NCI-H69 (cell line): ENCODE results near the gene CACNA2D1.

ENCODE experiments used
- DNase-seq: peaks from one replicate; lab custom pipeline; 2025; lab: John Stamatoyannopoulos, UW

CACNA2D1 gene

GRCh38 chr7:82114237-82114636 lies 329.3 kb downstream of the CACNA2D1 start:
- DNase-seq: peak; percentile 83

DNA sequence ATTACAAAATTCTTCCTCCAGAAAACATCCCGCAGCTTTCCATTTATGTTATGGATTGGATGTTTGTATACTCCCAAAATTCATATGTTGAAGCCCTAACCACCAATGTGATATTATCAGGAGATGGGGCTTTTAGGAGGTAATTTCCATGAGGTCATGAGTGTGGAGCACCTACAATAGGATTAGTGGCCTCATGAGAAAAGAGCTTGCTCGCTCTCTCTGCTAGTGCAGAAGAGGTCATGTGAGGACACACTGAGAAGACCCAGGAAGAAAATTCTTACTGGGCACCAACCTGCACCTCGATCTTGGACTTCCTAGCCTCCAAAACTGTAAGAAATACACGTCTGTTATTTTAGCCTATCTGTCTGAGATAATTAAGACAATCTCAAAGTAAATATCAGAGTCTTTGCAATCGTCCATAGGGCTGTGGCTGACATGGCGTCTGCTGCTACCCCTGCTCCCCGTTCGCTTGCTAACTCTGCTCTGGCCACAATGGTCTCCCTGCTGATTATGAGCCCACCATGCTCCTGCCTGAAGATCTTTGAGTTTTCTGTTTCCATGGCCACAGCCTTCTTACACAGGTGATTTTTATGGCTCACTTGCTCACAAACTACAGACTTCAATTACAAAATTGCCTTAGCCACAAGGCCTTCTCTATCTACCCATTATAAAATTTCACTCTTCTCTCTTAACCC lies 333.3 kb downstream of the CACNA2D1 start:
- DNase-seq: peak; percentile 94

- DNase-seq: peak; percentile 43
Measured at GRCh38 chr7:82109288-82109687, 334.3 kb downstream of the CACNA2D1 start.

DNA sequence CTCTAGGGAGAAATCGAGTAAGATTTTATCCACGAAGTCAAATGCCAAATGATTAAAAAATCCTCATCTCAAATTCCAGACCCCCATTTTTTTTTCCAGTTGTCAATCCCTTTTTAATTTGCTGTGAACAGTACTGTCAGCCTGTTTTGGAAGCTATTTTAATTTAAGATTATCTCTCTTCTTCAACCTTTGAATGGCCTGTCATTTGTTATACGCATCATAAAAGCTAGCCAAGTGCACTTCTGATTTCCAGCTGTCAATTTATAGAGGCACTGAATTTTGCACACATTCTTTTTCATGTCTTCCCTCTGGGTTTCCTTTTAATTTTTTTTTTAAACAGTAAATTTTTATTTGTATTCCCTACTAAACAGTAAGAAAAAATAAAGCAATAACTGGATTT lies 337.4 kb downstream of the CACNA2D1 start:
- peak; percentile 60 for DNase-seq

GRCh38 chr7:82105463-82105862 lies 338.1 kb downstream of the CACNA2D1 start:
- DNase-seq: peak; percentile 72

GRCh38 chr7:82098414-82098813 lies 345.2 kb downstream of the CACNA2D1 start:
- DNase-seq: peak; percentile 59

DNA sequence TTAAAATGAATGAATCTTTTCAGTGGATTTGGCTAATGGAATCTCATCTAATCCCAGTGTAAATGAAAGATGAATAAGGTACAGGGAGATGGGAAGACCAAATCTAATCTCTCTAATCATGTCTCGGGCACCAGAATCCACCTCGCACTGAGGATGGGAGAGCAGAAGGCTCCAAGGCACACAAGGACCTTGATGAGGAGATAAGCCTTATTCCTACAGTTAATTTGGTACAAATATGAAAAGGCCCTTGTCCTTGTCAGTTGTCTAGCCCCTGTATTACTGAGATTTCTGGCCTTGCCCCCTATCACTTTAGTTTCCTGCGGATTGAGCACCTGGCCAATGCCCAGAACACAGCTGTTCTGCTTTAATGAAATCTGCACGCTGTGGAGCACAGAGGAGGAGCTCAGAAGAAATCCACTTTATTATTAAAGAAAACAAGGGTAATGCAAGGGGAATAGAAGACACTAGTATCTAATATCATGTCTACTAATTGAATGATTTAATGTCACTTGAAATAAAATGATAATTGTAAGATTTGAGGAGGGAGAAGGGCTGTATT lies 352.4 kb downstream of the CACNA2D1 start:
- DNase-seq: peak; percentile 66

- DNase-seq: no peak
Measured at GRCh38 chr7:82087099-82087498, 356.5 kb downstream of the CACNA2D1 start.

GRCh38 chr7:82085116-82085515 lies 358.5 kb downstream of the CACNA2D1 start:
- no peak for DNase-seq

DNA sequence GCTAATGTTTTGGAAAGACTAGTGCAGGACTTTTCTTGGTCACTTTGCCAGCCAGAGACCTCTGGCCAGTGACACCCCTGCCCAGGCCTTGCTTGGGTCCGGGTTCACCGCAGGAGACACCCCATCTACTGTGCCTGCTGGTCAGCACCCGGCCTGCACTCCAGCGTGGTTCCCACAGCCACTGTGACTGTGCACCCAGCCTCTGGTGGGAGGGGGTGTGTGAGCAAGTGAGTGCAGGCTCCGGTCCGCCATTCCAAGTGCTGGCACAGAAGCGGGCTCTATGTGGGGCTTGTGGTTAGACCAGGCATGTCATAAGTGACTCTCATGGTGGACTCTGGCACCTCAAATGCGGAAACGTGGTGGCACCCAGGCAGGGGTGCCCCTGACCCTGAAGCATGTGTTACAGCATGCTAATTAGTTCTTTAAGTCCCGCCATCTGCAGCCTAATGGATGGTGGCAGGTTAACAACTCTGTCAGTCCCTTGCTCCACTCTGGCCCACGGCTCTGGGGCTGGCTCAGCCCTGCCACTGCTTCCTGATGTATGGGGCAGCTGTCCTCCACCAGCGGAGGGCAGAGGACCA lies 361.8 kb downstream of the CACNA2D1 start:
- no peak for DNase-seq

DNA sequence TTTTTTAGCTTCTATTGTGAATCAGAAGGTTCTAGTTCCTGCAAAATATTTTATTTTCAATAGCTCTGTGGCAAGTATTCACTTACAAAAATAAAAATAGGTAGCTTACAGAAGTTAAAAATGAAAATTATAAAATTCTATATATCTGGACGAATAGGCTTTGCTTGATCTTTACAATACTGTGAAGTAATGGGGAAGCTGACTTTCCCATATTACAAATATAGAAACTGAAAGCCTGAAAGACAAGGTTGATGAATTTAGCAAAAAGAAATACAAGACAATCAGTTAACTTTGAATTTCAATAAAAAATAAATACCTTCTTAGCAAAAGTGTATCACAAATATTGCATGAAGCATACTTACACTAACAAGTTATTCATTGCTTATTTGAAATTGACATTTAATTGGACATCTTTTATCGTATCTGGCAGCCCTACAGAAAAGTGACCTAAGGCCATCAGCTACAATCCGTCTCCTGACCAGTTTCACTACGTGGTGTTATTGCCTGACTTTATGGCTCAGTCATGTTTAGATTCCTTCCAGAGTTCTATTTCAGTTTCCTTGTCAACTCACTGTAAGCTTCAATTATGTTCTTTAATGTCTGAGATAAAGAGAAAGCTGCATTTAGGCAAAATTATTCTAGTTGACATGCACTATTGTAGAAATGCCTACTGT lies 363.2 kb downstream of the CACNA2D1 start:
- no peak for DNase-seq

GRCh38 chr7:82079527-82079926 lies 364.1 kb downstream of the CACNA2D1 start:
- DNase-seq: no peak

- DNase-seq: no peak
Measured at GRCh38 chr7:82078807-82079206, 364.8 kb downstream of the CACNA2D1 start.

DNA sequence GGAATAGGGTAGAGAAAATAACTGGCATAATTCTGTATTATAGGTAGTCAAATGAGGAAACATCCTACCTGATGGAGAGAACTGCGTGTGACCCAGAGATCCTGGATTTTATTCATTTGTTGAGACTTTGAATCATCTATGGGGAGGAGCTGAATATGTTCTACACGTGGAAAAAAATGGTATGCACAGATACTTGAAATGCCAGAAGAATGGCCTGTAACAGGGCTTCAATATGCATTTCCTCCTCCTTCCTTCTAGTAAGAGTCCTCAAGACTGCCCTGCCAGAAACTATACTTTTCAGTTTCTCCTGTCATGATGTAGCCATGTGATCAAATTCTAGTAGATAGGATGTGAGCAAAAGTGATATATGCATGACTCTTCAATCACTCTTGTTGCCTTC lies 372.1 kb downstream of the CACNA2D1 start:
- DNase-seq: no peak

GRCh38 chr7:82067628-82068264 lies 375.8 kb downstream of the CACNA2D1 start:
- peak; percentile 66 for DNase-seq

GRCh38 chr7:82057476-82057875 lies 386.1 kb downstream of the CACNA2D1 start:
- no peak for DNase-seq

- DNase-seq: no peak
Measured at GRCh38 chr7:82056282-82056681, 387.3 kb downstream of the CACNA2D1 start.

DNA sequence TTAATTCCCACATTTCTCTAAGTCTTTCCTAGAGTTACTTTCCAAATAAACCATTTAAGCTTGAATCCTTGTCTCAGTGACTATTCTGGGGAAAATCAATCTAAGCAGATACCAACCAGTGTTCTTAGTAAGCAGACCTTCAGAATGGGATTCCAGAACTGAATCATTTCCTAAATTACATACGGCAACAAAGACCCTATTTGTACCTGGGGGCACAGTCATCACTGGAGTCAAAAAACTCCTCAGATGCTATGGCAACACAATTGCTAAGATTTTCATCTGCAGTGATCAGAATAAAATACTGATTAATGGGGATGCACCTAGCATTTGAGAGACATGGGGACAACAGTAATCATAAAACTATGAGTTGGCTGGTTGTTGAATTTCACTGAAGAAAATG lies 389.0 kb downstream of the CACNA2D1 start:
- no peak for DNase-seq

- DNase-seq: peak; percentile 30
Measured at GRCh38 chr7:82053453-82054032, 390.0 kb downstream of the CACNA2D1 start.

DNA sequence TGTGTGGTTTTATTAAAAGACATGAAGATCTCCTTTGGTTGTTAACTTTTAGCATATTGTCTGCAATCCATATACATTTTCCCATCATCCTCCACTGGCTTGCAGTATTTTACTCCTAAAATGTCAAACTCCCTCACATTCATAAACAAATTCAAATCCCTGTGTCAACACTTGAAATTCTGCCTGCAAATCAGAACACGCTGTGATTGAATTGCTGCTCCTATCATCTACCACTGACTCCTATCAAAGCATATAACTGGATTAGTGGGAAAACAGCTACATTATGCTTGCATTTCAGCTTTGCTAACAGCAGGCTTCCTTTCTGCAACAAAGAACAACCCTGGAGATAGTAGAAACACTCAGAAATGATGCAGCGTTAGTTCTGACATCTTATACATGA lies 392.0 kb downstream of the CACNA2D1 start:
- peak; percentile 92 for DNase-seq

DNA sequence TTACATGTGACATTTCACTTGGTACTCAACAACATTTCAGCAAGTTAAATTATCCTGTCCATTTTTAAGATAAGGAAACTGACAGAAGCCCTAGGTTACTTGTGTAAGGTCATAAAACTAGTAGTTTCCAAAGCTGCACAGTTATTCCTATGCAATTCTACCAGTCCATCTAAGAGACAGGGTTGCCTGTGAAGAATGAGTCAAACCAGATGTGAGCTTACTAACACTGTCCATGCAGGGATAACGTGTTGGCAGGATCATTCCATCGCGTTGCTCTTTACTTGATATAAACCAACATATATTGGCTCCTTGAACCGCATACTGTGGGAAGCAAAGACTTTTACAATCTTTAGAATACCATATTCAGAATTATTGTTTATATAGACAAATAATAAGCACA lies 392.8 kb downstream of the CACNA2D1 start:
- DNase-seq: peak; percentile 87

- DNase-seq: peak; percentile 99
Measured at GRCh38 chr7:82049891-82050533, 393.6 kb downstream of the CACNA2D1 start.
